Measurements from ENCODE around the gene LIPI.
"Not testable (repeated sequence)": the region's sequence is repeated elsewhere in the genome, so short reads cannot be mapped to it uniquely, and the experiment has no call there.

The LIPI gene

DNA sequence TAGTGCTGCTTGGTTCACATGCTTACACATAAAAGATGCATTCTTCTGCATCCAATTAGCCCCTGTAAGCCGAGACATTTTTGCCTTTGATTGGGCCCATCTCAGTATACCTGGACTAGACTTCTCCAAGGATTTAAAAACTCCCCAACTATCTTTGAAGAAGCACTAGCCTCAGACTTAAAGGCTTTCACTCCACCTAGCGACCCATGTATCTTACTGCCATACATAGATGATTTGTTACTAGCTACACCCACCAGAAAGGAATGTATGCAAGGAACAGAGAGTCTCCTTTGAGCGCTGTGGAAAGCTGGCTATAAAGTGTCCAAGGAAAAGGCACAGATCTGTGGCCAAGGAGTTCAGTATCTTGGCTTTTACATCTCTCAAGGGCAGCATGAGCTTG, 91.7 kb downstream of the LIPI start:
- DNase-seq (ENCODE audit: low read depth in 3 of 3, low spot score in 1 of 3), result no peak

GRCh38 chr21:14116080-14116481, 94.7 kb downstream of the LIPI start:
- no peak for DNase-seq (ENCODE audit: low read depth in 3 of 3, low spot score in 1 of 3)

GRCh38 chr21:14115646-14116045, 95.1 kb downstream of the LIPI start:
- DNase-seq (ENCODE audit: low read depth in 3 of 3, low spot score in 1 of 3), result no peak

DNA sequence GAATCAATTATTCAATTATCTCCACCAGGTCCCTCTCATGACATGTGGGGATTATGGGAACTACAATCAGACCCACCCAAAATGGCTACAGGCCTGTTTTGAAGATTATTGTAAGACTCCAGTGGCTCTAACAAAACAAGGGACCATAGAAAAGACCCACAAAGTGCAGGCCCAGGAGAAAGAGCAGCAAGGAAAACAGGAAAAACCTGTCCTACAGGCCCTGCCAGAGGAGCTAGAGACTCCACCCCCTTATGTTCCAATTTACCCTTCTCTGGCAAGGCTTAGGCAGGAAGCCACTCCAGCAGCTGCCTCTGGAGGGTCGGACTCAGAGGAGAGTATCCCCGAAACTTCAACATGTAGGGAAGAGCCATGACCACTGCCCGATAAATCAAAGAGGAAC, 96.5 kb downstream of the LIPI start:
- no peak for DNase-seq (ENCODE audit: low read depth in 3 of 3, low spot score in 1 of 3)

DNA sequence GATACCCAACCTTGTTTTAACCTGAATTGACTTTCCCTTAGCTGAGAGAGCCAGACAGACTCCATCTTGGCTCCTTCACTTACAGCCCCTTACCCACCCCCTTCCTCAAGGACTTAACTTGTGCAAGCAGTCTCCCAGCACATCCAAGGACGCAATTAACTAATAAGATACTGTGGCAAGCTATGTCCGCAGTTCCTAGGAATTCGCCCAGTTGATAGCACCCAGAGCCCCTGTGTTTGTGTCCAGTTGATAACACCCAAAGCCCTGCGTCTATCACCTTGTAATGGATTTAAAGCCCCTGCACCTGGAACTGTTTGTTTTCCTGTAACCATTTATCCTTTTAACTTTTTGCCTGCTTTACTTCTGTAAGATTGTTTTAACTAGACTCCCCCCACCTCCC, 106.2 kb downstream of the LIPI start:
- DNase-seq (ENCODE audit: low read depth in 3 of 3, low spot score in 1 of 3), result not testable (repeated sequence)

- DNase-seq (ENCODE audit: low read depth in 3 of 3, low spot score in 1 of 3), result no peak
Measured at GRCh38 chr21:14099570-14099969, 111.2 kb downstream of the LIPI start.

GRCh38 chr21:14097881-14098499, 112.8 kb downstream of the LIPI start:
- no peak for DNase-seq (ENCODE audit: low read depth in 3 of 3, low spot score in 1 of 3)

GRCh38 chr21:14096577-14096976, 114.2 kb downstream of the LIPI start:
- no peak for DNase-seq (ENCODE audit: low read depth in 3 of 3, low spot score in 1 of 3)

GRCh38 chr21:14096172-14096571, 114.6 kb downstream of the LIPI start:
- no peak for DNase-seq (ENCODE audit: low read depth in 3 of 3, low spot score in 1 of 3)

DNA sequence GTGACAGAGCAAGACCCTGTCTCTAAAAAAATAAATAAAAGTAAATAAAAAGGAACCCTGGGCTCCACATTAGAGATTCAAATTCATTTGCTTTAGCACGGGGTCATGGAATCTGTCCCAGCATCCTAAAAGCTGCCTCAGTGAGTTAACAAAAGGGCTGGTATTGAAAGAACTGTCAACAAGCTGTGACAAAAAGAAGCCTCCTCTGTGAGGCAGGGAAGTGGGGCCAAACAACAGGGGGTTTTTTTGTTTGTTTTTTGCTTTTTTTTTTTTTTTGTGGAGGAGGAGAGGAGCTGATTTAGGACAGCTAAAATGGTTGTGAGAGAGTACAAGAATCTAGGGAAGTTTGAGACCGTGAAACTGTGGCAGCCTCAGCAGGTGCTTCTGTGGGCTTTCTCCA, 115.7 kb downstream of the LIPI start:
- no peak for DNase-seq (ENCODE audit: low read depth in 3 of 3, low spot score in 1 of 3)

DNA sequence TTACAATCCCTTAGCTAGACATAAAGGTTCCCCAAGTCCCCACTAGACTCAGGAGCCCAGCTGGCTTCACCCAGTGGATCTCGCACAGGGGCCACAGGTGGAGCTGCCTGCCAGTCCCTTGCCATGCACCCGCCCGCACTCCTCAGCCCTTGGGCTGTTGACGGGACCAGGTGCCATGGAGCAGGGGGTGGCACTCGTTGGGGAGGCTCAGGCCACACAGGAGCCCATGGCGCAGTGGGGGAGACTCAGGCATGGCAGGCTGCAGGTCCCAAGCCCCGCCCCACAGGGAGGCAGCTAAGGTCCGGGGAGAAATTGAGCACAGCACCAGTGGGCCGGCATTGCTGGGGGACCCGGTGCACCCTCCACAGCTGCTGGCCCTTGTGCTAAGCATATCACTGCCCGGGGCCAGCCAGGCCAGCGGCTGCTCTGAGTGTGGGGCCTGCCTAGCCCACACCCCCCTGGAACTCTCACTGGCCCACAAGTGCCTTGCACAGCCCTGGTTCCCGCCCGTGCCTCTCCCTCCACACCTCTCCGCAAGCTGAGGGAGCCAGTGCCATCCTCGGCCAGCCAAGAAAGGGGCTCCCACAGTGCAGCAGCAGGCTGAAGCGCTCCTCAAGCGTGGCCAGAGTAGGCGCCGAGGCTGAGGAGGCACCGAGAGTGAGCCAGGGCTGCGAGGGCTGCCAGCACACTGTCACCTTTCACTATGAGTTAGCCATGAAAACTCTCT, 117.8 kb downstream of the LIPI start:
- DNase-seq (ENCODE audit: low read depth in 3 of 3, low spot score in 1 of 3), result no peak

DNA sequence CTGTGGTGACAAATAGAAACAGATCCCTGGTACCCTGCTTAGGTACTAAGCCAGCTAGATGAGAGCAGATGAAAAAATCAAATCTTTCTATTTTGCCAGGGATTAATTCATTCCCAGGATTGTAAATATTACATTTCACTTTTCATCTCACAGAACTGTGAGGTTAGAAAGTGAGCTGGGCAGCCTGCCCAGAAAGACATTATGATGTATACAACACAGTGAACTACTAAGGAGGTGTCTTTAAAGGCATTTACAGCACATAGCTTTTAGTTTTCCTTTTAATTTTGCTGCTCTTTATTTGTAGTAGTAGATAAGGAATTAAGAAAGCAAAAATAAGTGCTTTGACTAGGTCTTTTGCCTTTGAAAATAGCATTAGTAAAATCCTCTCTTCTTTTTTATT, 120.6 kb downstream of the LIPI start:
- not testable (repeated sequence) for DNase-seq (ENCODE audit: low read depth in 3 of 3, low spot score in 1 of 3)

DNA sequence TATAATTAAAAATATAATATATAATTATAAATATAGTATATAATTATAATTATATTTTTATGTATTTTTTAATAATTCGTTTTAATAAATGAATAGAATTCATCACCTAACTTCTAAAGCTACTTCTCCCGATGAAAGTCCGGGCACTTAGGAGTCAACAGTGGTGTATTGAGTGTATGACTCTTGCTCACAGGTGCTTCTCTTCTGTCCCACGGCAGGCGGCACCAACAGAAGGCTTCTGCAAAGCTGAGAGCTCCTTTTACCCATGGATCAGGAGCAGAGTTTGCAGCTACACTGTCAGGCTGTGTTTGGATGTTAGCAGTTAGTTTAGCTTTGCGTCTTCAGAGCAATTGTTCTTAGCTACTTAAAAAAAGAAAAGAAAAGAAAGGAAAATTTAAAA, 122.4 kb downstream of the LIPI start:
- DNase-seq (ENCODE audit: low read depth in 3 of 3, low spot score in 1 of 3), result no peak

- DNase-seq (ENCODE audit: low read depth in 3 of 3, low spot score in 1 of 3), result no peak
Measured at GRCh38 chr21:14086553-14086952, 124.2 kb downstream of the LIPI start.

- DNase-seq (ENCODE audit: low read depth in 3 of 3, low spot score in 1 of 3), result no peak
Measured at GRCh38 chr21:14084701-14085100, 126.1 kb downstream of the LIPI start.

DNA sequence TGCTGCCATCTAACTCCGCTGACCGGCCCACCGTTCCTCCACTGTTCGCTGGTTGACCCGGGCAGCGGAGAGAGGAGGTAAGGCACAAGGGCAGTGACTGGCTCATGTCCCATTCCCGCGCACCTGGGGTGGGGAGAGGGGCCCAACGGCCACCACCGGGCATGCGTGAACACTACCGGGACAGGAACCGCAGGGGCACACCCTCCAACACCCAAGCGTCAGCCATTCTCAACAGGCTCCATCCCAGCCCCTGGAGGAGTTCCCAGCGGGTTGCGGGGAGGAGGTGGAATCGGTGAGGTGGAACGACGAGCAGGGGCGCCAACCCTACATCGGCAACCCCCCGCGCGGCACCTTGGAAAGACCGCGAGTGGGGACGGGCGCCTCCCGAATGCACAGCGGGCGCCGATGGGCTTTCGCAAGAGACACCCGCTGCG, 126.7 kb downstream of the LIPI start:
- DNase-seq (ENCODE audit: low read depth in 3 of 3, low spot score in 1 of 3), result no peak

DNA sequence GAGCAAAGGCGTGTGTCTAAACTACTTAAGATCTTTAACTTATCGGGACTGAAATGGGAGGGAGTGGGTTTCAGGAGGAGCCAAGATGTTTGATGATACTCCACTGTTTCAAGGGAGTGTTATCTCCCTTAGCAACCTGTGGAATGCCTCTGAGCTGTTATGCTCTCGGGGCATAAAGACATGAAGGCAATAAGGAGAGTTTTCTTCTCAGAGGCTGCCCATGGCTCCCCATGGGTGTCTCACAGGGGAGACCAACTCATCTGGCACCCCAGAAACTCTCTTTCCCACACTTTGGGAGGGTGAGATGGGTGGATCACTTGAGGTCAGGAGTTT, 130.0 kb downstream of the LIPI start:
- DNase-seq (ENCODE audit: low read depth in 3 of 3, low spot score in 1 of 3), result no peak

DNA sequence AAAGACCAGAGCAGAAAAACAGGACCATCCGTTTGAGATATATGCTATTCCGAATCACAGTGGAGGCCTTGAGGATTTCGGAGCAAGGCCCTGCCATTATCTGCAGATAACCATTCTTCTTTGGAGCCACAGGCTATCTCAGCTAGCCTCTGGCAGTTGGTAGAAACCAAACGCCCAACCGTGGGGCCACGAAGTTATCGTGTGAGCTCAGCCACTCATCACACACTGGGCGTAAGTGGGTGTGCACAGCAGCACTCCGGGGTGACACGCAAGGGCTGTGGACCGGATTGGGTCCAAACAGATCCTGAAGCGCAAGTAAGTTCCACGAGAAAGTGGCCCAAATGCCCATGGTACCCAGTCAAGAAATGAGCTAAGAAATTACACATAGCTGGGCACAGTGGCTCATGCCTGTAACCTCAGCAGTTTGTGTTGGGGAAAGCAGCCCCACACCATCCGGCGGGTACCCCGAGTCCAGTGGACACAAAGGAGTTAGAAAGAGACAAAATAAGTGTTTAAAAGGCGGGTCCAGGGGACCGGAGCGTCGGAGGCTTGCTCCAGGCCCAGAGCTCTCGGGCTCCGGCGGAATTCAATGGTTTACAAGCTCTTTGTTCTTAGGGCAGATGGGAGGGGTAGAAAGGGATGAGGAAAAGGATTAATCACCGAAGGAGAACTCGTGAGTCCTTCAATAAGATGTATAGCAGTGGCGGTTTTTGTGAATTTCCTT, 130.6 kb downstream of the LIPI start:
- DNase-seq (ENCODE audit: low read depth in 3 of 3, low spot score in 1 of 3), result no peak

DNA sequence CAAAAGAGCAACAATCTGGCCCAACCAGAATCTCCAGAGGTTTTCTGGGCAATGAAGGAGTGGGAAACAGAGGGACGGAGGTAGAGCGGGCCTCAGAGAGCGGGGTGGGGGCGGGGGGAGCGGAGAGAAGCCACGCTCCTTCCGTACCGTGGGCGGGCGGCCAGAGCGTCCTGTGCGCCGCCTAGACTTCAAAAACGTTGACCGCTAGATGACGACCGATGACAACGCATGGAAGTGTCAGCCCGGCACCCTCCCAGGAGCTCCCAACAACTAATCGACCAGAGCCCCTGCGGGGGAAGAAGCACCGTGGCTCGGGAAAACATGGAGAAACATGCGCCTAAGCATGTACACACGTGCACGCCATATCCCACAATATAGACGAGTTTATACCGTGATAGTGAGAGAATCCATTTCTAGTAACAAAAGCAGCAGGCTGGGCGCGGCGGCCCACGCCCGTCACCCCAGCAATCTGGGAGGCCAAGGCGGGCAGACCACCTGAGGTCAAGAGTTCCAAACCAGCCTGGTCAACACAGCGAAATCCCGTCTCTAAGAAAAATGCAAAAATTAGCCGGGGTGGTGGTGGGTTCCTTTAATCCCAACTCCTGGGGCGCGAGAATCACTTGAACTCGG, 131.9 kb downstream of the LIPI start:
- DNase-seq (ENCODE audit: low read depth in 3 of 3, low spot score in 1 of 3), result no peak

- no peak for DNase-seq (ENCODE audit: low read depth in 3 of 3, low spot score in 1 of 3)
Measured at GRCh38 chr21:14076143-14076806, 134.5 kb downstream of the LIPI start.

DNA sequence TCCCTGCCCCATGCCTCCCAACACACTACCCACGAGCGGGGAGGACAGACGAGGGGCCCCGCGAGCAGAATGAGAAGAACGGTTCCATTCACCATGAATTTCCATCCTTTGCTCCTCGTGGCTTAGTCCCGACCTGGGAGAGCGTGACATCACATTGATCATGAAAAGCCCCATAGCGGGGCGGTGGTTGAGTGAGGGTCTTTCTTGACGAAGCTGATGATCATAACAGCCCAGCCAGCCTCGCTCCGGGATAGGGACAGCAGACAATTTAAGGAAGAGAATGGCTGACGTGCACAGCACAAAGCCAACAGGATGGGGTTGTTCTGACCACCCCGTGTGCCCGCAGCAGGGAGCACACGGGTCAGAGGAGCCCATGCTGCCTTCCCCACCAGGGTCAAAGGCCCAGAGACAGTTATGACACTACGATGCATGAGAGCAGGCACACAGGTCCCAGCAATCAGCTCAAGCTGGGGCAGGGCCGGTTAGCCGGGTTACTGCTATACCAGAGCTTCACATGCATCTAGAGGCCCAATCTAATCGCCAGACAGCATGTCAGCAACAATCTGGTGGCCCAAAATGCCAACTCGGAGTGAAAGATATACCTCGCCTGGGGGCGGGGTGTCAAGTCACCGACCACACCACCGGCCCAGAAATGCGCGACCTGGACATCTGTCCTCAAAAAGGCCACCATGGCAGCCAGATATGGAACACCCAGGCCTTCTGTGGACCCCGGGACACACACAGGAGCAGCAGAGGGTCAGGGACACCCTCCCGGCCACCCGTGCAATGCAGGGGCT, 135.2 kb downstream of the LIPI start:
- no peak for DNase-seq (ENCODE audit: low read depth in 3 of 3, low spot score in 1 of 3)

All from stimulated activated CD4-positive, alpha-beta T cell treated with anti-CD3 and anti-CD28 coated beads, TNF-alpha, amount 100 ng/mL, for 1 hour (primary cell).